Activated gamma-delta T cell treated with anti-CD3 and anti-CD28 coated beads, Interleukin-2, amount 50 U/mL, for 16 hours (primary cell): ENCODE results near the gene GNAZ.

Experiments used
- DNase-seq: peaks from one replicate; pipeline ENCODE4 v3.0.0-alpha.2; 2020; ENCODE audit warnings: low read depth

Gene GNAZ

DNA sequence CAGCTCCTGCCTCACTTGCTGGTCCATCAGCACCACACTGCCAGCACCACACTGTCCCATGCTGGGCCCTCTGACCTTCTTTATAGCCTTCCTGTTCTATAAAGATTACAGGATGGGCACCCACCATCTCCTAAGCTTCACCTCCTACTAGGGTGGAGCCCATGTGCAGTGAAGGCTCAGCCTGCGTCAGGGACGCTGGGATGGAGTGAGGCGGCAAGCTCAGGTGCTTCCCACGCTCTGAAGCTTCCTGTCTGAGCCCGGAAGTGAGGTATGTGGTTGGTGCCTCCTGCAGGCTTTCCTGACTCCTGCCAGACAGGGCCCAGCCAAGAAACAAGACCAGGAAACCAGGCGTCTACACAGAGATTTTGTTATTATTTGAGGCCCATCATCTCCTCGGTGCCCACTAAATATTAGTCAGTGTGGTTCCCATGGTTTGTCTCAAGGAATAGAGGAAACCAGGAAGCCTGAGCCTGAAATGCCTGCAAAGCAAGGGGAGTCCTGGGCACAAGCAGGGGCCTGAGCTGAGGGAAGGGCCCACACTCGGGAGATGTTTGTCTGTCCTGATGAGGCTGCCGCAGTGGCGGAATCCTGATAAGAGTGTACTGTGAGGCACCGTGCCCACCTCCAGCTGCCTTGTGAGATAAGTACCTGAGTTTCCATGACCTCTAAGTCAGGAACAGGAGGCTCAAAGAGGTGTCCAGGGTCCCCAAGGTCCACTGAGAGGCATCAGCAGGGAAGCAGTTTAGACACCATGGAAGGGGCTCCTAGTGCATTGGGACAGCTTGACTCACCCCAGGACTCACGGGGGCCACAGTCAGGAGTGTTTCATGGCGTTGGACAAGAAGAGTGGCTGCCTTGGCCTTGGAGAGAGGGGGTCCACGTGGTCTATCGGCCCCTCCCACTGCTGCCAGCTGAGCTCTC is 49.4 kb downstream of the GNAZ start:
- DNase-seq, result no peak

DNA sequence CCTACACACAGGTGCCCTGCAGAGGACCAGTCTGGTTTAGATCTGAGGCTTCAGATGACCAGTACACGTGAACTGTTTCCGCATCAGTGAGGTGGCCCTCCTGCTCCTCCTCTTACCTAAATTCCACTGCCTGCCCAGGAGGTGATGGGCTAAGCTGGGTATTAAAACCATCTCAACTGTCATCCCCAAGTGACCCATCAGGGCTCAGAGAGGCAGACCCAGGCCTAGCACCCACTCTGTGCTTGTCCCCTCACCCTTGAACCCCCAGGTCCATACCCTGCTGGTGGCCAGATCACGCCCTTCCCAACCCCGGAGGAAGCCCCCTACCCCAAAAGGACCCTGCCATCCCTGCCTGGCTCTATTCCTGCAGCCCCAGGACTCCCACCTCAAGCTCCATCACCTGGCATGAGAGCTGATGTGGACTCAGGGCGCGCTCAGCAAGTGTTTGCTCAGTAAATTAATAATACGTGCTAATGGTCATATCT is 50.1 kb downstream of the GNAZ start:
- DNase-seq, result no peak

DNA sequence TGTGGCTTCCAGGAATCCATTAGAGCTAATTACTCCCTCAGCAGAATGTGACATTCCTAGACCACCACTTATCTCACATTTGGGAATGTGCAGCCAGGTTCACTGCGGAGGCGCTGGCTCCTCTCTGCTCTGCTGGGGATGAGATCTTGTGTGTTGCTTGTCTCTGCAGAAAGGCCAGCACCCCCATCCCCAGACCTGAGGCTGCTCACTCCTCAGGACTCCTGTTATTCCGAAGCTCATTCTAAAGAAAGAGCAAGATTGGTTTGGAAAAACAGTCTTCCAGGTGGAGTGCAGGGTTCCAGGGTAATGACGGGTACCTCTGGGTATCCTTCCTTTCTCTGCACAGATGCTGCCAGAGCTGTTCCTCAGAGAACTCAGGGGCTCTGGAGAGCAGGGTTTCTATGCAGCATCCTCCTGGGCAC is 50.7 kb downstream of the GNAZ start:
- DNase-seq, result no peak

DNA sequence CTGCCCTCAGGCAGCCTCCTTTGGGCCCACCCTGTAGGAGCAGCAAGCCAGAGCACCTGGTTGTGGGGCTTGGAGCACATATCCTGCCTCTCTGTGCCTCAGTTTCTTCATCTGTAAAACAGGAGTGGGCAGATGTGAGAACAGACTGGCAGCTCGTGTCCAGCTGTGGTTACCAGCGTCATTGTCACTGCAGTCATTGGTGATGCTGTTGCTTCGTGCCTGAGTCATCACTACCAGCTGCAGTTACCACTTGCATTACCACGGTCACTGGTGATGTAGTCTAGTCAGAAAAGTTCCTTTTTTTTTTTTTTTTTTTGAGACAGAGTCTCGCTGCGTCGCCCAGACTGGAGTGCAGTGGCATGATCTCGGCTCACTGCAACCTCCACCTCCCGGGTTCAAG is 51.1 kb downstream of the GNAZ start:
- no peak for DNase-seq

DNA sequence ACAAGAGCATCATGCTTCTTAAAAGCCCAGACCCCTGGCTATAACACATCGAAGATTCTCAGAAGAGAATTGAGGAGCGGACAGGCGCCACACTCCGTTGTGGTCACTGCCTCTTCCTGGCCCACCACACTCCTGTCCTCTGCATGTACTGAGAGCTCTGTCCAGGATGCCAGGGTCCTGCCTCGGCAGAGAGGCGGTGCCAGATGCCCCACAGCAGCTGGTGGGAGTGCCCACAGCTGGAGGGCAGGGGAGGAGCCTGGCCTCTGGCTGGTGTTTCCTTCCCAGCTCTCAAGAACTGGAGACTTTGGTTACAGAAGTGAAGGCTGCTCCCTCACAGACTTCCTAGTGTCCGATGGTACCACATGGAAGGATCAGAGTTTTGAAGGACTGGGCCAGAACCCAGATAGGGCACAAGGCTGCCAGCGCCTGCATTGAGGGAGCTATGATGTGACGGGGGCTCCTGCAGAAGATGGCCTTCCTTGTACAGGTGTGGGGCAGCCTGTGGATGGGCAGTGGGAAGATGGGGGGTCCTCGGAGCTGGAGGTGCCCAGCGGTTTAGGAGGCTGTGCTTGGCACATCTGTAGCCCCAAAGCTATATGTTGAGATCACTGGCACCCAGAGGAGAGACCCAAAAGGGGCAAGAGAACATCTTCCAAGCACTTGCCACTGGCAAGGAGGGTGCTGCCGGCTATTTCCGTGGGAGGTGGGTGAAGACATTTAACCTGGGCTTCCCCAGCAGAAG is 52.1 kb downstream of the GNAZ start:
- no peak for DNase-seq

DNA sequence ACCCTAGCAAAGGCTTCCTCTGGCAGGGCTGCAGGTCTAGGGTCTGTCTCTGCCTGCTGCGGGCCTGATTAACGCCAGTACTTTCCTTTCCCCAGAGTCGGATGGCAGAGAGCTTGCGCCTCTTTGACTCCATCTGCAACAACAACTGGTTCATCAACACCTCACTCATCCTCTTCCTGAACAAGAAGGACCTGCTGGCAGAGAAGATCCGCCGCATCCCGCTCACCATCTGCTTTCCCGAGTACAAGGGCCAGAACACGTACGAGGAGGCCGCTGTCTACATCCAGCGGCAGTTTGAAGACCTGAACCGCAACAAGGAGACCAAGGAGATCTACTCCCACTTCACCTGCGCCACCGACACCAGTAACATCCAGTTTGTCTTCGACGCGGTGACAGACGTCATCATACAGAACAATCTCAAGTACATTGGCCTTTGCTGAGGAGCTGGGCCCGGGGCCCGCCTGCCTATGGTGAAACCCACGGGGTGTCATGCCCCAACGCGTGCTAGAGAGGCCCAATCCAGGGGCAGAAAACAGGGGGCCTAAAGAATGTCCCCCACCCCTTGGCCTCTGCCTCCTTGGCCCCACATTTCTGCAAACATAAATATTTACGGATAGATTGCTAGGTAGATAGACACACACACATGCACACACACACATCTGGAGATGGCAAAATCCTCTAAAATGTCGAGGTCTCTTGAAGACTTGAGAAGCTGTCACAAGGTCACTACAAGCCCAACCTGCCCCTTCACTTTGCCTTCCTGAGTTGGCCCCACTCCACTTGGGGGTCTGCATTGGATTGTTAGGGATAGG is 52.9 kb downstream of the GNAZ start:
- DNase-seq, result no peak

DNA sequence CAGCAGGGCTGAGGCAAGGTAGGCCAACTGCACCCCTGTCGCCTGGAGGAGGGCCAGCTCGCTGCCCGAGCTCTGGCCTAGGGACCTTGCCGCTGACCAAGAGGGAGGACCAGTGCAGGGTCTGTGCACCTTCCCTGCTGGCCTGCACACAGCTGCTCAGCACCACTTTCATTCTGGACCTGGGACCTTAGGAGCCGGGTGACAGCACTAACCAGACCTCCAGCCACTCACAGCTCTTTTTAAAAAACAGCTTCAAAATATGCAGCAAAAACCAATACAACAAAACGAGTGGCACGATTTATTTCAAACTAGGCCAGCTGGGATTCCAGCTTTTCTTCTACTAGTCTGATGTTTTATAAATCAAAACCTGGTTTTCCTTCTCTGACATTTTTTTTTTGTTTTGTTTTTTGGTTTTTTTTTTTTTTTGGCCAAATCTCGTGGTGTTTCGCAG is 53.5 kb downstream of the GNAZ start:
- no peak for DNase-seq

DNA sequence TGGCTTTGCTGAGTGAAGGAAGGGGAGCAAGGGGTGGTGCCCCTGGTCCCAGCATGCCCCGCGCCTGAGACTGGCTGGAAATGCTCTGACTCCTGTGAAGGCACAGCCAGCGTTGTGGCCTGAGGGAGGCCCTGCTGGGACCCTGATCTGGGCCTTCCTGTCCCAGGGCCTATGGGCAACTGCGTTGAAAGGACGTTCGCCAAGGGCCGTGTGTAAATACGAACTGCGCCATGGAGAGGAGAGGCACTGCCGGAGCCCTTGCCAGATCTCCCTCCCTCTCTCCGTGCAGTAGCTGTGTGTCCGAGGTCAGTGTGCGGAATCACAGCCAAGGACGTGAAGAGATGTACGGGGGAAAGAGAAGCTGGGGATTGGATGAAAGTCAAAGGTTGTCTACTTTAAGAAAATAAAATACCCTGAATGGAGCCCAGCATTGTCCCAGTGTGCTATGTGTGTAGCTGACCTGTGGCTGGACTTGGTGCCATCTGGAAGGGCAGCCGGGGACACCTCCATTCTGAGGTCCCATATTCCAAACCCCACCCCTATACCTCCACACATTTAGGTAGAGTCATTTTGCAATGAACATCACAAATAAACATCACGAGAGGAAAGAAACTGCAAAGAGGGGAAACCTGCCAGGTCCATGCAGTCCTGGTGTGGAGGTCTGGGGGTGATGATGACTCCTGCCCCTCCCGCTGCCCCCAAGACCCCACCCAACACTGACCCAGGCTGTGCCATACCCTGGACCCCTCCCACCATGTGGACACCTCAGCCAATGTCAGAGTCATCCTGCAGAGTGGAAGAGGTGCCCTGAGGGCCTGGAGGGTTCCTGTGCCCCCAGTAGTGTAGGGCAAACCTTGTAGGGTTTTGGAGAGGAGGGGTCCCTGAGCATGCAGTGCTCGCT is 54.5 kb downstream of the GNAZ start:
- DNase-seq, result no peak

DNA sequence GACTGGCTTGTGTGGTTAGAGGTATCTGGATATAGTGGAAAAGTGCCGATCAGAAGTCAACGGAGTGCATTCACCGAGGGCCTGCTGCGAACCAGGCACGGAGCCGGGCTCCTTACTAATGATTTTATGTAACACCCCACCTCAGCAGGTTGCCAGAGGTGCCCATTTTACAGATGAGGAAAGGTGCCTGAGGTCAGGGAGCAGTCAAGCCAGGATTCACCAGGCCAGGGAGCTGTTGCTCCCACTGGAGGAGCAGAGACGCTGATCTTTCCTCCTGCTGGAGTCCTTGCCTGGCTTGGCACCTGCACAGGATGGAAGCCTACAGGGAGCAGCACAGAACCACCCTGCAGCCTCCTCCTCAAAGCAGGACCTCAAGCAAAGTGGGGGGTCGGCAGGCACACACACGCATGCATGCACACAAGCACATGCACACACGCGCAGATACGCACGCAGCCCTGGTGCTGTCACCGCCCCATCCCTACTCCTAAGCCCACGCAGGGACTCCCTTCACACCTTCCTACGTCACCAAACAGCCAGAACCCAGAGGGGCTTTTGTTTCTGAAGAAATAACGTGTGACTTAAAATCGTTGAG is 55.3 kb downstream of the GNAZ start:
- no peak for DNase-seq

DNA sequence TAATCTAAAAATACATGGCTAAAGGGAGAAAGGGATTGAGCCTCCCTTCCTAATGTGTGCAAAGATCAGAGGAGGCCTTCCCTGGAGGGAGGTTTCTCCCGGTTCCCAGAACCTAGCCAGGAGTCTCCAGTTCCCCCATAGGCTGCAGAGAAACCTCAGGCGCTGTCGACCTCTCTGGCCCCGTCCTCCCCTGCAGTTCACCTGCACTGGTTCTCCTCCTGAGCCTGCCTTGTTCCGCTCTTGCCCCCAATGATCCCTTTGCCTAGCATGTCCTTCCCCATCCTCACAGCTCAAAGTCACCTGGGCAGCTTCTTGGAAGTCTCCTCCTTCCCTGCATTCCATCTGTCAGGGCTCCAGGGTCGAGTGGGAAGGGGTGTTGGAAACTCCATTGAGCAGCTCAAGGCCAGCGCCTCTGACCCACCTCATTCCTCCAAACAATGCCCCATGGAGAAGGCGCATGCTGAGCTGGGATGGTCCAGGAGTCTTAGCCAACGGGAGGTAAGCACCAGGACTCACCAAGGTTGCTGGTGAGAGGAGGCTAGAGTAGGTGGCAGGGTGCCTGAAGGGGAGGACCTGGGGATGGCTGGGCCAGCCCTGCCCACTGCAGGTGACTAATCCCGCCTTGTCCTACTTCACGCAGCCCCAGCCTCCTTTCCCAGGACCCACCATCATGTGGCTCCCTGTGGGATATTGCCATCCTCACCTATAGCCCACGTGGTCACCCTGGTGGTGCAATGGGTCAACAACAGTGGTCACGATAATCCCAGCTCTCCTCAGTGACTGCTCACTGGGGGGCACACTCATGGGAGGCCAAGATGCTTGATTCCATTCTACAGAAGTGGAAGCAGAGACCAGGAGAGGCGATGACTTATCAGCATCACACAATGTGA is 56.1 kb downstream of the GNAZ start:
- DNase-seq, result no peak

DNA sequence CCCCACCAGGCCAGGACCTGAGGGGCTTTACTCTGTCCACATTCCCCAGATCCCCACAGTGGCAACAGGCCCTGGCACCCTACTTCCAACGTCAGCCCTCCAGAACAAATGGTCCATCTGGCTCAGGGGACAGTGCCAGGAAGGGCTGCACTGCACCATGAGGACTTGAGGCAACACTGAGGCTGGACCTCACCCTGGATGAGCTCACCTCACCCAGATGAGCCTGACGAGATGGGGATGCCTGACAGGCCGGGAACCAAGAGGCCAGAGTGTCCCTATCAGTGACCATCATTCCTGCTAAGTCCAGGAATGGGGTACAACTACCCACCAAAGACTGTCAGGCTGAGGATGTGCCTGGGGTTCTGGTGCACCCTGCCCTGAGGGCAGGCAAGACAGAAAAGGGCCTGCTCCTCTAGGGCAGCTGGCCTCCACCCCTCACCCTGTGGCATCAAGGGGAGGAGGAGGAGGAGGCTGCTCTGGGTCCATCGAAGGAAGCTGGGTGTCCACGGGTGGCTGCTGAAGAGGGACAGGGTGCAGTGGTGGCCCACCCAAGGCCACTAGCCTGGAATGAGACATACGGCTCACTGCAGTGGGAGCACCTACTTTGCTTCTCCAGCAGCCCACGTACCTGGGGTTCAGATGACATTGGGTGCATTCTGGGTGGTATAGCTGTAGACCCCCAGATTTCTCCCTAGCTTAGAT is 56.9 kb downstream of the GNAZ start:
- no peak for DNase-seq

DNA sequence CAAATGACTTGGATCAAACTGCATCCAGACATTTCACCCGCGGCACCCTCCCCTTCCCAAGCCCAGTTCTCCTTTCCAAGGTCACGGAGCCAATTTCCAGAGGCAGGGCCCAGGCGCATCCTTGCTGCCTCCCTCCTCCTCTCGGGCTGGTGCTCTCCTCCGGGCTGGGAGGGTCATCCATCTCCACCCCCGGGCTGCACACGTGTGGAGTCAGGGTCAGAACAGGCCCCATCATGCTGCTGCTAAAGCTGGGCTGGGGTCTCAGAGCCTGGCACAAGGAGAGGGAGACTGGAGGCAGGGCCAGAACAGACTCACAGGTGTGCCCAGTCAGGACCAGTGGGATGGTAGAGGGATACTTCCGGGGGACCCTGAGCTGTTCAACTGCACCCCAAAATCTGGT is 57.5 kb downstream of the GNAZ start:
- no peak for DNase-seq

DNA sequence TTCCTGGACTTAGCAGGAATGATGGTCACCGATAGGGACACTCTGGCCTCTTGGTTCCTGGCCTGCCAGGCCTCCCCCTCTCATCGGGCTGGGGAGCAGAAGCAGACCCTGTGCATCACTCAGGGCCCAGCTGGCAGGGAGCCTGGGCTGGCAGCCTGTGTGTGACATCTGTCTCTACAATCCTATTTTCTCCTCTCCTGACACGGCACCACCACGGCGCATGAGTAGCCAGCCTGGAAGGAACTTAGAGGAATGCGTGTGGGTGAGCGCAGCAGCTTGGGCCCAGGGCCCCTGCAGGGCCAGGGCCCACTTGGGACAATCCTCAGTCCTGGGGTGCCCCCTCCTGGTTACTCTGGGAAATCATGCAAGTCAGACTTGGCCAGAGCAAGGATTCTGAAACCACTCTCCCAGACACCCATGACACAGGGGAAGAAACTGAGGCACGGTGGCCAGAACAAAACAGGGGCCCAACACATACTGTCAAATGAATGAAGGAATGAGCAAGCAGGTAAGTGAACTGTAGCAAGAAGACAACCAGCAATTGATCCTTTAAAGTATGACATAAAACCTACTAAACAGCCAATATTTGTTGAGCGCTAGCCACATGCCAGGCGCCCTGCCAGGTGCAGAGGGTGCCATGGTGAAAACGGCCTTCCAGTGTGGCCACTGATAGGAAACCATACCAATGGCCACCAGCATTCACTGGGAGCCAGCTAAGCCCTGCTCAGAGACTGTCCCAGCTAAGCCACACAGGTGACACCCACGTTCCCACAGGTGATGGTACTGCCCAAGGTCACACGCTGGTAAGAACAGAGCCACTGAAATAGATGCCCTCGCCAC is 58.2 kb downstream of the GNAZ start:
- DNase-seq, result peak; percentile 69

DNA sequence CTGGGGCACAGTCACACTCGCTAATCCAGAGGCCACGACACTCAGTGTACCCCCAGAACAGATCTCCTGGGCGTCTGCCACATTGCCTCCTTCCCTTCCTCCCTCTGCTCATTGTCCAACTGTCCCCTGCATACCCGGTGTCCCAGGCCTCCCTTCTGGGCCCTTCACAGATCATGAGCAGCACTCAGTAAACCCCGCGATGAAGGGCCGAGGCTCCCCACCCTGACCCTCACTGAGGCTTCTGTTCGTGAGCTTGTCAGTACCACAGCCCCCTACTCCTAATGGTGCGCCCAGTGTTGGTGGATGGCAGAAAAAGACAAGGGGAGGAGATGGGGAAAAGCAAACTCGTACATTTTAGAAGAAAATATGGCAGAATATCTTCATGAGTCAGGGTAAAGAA is 58.8 kb downstream of the GNAZ start:
- DNase-seq, result no peak

DNA sequence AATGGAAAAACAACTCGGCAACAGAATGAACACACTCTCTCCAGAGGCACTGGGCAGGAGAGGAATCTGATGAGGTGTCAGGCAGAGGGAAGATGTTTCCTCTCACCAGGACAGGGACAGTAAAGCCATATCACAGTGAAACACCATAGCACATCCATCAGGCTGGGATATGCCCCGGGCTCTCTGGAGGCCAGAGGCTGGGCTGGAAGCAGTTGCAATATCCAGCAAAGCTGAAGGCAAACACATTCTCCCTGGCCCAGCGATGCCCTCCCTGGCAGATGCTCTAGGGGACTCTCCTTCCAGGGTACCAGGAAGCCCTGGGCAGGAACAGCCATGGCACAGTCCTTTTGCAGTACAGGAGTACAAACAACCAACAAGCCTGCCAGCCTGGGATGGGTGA is 60.4 kb downstream of the GNAZ start:
- DNase-seq, result no peak

DNA sequence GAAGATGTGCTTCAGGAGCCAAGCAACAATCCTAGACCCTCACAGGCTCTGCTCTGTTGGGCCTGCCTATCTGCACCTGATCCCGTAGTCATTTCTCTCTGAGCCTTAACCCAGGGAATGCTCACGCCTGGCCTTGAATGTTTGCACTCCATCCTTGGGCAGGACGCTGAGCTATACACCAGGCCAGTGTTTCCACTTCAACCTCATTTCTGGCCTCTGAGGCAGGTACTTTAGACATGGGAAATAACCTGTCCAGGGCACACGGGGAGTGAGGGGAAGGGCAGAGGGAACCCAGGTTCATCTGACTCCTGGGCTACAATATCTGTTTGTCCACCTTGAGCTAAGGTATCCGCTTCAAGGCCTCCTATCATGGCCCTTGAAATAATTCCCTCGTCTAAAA is 61.6 kb downstream of the GNAZ start:
- DNase-seq, result no peak

DNA sequence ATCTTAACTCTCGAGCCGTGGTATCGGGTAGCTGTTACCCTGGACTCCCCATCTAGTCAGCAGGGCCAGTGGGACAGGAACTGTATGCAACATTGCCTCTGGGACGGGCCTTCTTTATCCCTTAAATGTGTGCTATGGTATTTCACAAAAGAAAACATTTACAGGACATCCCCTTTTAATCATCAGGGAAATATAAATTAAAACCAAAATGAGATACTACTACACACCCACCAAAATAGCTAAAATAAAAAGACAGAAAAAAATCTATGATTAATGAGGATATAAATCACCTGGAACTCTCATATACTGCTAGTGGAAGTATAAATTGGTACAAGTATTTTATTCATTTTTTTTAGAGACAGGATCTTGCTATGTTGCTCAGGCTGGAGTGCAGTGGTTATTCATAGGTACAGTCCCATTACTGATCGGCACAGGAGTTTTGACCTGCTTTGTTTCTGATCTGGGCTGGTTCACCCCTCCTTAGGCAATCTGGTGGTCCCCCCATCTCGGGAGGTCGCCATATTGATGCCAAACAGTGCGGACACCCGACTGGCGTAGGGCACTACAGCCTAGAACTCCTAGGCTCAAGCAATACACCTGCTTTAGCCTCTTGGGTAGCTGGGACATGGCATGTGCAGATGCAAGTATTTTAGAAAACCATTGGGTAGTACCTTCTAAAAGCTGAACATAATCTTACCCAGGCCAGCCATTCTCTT is 62.2 kb downstream of the GNAZ start:
- no peak for DNase-seq

DNA sequence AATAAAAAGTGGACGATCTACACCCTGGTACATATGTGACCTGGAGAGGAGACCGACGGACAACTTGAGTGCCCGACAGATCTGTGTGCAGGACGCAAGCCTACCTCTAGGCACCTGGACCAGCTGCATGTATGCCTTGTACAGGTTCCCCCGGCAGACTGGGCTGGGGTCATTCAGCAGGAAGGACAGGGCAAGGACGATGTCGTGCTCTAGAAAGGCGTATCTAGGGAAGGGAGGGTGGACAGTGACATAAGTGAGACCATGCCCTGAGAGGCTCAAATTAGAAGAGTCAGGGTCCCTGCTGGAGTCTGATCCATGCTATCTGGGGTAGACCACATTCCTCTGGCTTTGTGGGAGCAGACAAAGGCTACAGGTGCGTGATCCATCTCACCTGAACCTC is 63.6 kb downstream of the GNAZ start:
- DNase-seq, result no peak
